Mesodermal cell (in vitro differentiated cells): ENCODE results near the gene ARHGEF18. TPM values are rescaled to one million over a fixed set of nuclear protein-coding genes. Genes with fewer than 3 reads are reported as not detected.
"Not testable (repeated sequence)": the region's sequence is repeated elsewhere in the genome, so short reads cannot be mapped to it uniquely, and the experiment has no call there.

Experiments used
- H3K27ac ChIP-seq: 2 replicates; pipeline ENCODE4 v1.7.0; 2013; ENCODE audit warnings: mild to moderate bottlenecking, low read depth, low read length, moderate library complexity; ENCODE audit not compliant: severe bottlenecking
- H3K36me3 ChIP-seq: 2 replicates; pipeline ENCODE4 v1.7.1; 2013; ENCODE audit warnings: mild to moderate bottlenecking, low read length, moderate library complexity; ENCODE audit not compliant: control insufficient read depth, insufficient read depth
- H3K4me1 ChIP-seq: one replicate; pipeline ENCODE4 v1.7.1; 2013; ENCODE audit warnings: mild to moderate bottlenecking, low read length; ENCODE audit not compliant: insufficient read depth, control insufficient read depth, poor library complexity, severe bottlenecking
- H3K4me3 ChIP-seq: 2 replicates; pipeline ENCODE4 v1.7.0; 2013; ENCODE audit warnings: low read length, control low read depth, mild to moderate bottlenecking; ENCODE audit not compliant: insufficient read depth, poor library complexity, severe bottlenecking; ENCODE audit errors: extremely low read depth
- H3K9me3 ChIP-seq: 2 replicates; pipeline ENCODE4 v1.7.1; 2013; ENCODE audit warnings: mild to moderate bottlenecking, low read length, moderate library complexity; ENCODE audit not compliant: control insufficient read depth
- WGBS, 2 experiments: methylation state at CpG; one replicate each; pipeline ENCODE4 v1.1.5; 2013; ENCODE audit warnings: missing lambda C conversion rate in 2 of 2; ENCODE audit not compliant: insufficient coverage in 2 of 2; 5-methylcytosine and 5-hydroxymethylcytosine counted together
- polyA plus RNA-seq, 2 experiments: library from polyadenylated mRNA; stranded (reverse); fragments of 50-300 nt; gene quantifications; one replicate each; pipeline ENCODE4 v1.2.3, GENCODE V29; 2013

Gene ARHGEF18
- 20.6 TPM for polyA plus RNA-seq (2013, experiment 1 of 2)
- polyA plus RNA-seq (2013, experiment 2 of 2) = 19.5 TPM

DNA sequence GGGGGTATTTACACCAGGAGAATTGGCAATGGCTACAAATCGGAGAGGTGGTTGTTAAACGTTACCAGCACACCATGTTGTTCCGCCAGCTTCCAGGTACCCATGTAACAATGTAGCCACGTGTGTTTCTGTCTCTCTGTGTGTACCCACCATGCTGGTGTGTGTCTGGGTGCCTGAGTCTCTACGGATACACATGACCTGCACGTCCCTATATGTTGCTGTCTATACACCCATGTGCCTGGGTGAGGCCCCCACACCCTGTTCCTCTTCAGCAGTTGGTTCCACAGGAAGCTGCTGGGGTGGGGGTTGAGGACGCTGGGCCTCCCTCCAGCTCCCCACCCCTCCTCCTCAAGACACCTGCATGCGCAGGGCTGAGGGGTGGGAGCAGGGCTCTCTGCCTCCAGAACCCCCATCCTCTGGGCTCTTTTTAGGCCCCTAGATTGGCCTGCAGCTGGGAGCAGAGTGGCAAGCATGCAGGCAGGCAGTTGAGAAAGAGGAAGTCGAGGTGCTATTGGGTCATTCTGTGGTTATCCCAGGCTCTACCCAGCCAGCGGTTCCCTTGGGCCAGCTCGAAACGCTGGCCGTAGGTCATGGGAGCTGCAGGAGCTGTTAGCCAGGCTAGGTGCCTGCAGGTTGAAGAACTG lies at the start of gene ARHGEF18:
Gene ARHGEF18 (plus strand): TSS at position 351 of the 644 bp plus-strand sequence. CDS start 13,954 bp downstream, outside the sequence.
- Histone ChIP-seq H3K4me1 (no peaks in the 10 kb centered on the region), H3K4me3 (no peak within 1 kb of the TSS), H3K9me3 (peaks cover 8% of the 10 kb centered on the region), H3K36me3 (no peaks in the 10 kb centered on the region), H3K27ac (no peak within 1 kb of the TSS)
- WGBS, 2 experiments = 84 to 90% methylated on average over 11 to 12 of the region's 13 CpGs

DNA sequence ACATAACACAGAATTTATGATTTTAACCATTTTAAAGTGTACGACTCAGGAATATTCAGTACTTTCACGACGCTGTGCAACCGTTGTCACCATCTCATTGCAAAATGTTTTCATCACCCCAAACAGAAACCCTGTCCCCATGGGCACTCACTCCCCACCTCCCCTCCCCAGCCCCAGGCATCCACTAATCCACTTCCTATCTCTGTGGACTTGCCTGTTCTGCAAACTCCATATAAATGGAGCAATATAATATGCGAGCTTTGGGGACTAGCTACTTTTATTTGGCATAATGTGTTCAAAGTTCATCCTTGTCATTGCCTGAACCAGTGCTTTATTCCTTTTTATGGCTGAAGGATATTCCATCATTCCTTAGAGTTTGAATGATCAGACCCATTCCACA lies 47.2 kb upstream of the ARHGEF18 start:
- H3K36me3 ChIP-seq = no peaks in the 10 kb centered on the region
- H3K4me3 ChIP-seq = no peak overlapping the region
- no peaks in the 10 kb centered on the region for H3K4me1 ChIP-seq
- H3K9me3 ChIP-seq = no peaks in the 10 kb centered on the region
- no peak overlapping the region for H3K27ac ChIP-seq
- WGBS, 2 experiments = 90 to 100% methylated on average over 2 of the region's 5 CpGs

DNA sequence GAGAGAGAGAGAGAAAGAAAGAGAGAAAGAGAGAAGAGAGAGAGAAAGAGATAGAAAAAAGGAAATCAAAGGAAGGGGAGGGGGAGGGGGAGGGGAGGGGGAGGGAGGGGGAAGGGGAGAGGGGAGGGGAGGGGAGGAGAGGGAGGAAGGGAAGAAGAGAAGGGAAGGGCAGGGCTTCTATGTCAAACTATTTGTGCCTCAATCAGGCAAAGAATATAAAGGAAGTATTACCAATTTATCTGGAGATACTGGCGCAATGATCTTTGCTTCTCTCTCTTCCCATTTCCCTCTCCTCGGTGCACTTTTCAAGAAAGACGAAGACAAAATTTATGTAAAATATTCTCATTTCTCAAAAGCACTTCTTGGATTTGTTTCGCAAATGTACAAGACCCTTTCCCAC lies 45.3 kb upstream of the ARHGEF18 start:
- 91% methylated on average over 3 of the region's 4 CpGs; no CpG with 5 or more reads in 1 of the 2 experiments for WGBS, 2 experiments
- H3K27ac ChIP-seq = no peak overlapping the region
- no peak overlapping the region for H3K4me3 ChIP-seq
- no peaks in the 10 kb centered on the region for H3K36me3 ChIP-seq
- no peaks in the 10 kb centered on the region for H3K9me3 ChIP-seq
- no peaks in the 10 kb centered on the region for H3K4me1 ChIP-seq

DNA sequence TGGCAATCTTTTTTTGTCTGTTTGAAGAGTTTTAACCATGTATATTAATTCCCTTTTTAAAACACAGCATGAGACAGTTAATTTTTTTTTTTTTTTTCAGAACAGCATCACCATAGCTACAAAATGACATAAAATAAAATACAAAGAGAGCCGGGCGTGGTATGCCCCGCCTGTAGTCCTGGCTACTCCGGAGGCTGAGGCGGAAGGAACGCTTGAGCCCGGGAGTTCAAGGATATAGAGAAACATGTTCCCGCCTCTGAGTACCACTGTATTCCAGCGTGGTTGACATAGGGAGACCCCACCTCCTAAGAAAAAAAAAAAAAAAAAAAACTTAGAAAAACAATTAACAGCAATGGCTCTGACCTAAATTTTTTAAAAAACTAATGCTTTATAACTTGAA lies 44.5 kb upstream of the ARHGEF18 start:
- WGBS, 2 experiments = 80 to 90% methylated on average over 2 to 3 of the region's 9 CpGs
- Histone ChIP-seq H3K9me3 (no peaks in the 10 kb centered on the region), H3K27ac (no peak overlapping the region), H3K4me3 (no peak overlapping the region), H3K36me3 (no peaks in the 10 kb centered on the region), H3K4me1 (no peaks in the 10 kb centered on the region)

DNA sequence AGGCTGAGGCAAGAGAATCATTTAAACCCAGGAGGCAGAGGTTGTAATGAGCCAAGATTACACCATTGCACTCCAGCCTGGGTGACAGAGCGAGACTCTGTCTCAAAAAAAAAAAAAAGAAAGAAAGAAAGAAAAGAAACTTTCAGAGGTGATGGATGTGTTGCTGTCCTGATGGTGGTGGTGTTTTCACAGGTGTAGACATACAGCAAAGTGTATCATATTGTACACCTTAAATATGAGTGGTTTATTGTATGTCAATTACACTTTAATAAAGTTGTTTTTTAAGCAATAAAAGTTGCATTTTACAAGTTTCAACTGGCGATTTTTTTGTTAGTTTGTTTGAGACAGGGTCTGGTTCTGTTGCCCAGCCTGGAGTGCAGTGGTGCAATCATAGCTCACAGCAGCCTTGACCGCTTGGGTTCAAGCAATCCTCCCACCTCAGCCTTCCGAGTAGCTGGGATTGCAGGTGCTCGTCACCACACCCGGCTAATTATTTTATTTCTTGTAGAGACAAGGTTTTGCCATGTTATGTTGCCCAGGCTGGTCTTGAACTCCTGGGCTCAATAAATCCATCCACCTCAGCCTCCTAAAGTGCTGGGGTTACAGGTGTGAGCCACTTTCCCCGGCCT lies 41.0 kb upstream of the ARHGEF18 start:
- 89 to 92% methylated on average over 3 to 4 of the region's 7 CpGs for WGBS, 2 experiments
- Histone ChIP-seq H3K4me3 (no peak overlapping the region), H3K36me3 (no peaks in the 10 kb centered on the region), H3K27ac (no peak overlapping the region), H3K9me3 (no peaks in the 10 kb centered on the region), H3K4me1 (no peaks in the 10 kb centered on the region)

DNA sequence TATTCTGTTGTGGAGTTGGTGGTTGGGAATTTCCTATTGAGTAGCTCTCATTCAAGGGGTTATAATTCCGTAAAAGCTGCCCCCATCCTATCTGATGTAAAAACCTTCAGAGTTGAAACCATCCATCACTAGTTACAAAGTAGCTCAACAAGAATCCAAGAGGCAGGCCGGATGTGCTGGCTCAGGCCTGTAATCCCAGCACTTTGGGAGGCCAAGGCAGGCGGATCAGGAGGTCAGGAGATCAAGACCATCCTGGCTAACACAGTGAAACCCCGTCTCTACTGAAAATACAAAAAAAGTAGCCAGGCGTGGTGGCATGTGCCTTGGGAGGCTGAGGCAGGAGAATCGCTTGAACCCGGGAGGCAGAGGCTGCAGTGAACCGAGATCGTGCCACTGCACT lies 40.4 kb upstream of the ARHGEF18 start:
- H3K36me3 ChIP-seq, H3K9me3 ChIP-seq, H3K27ac ChIP-seq, H3K4me3 ChIP-seq, H3K4me1 ChIP-seq: not testable (repeated sequence)
- 93 to 94% methylated on average over 7 to 8 of the region's 9 CpGs for WGBS, 2 experiments

GRCh38 chr19:7311911-7312310 lies 36.8 kb upstream of the ARHGEF18 start:
- H3K4me1 ChIP-seq = no peaks in the 10 kb centered on the region
- no peaks in the 10 kb centered on the region for H3K9me3 ChIP-seq
- WGBS, 2 experiments = 92 to 95% methylated on average over 10 to 11 of the region's 12 CpGs
- no peaks in the 10 kb centered on the region for H3K36me3 ChIP-seq
- H3K4me3 ChIP-seq = no peak overlapping the region
- no peak overlapping the region for H3K27ac ChIP-seq

DNA sequence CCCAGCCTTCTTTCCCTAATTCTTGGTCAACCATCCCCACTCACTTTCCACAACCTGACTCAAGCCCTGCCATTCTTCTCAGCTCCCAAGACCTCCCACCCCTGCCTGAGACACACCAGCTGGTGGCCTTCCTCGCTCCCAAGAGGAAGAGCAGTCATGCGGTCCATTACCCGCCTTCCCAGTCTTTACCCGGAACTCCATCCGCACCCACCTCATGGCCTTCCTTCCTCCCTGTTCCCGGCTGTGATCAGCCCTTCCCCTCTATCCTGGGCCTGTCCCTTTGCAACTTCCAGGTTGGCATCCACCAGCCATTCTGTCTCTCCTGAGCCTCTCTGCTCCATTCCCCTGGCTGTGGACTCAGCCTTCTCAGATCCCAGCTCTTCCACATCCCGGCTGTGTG lies 35.9 kb upstream of the ARHGEF18 start:
- WGBS, 2 experiments = 94 to 95% methylated on average over 6 of the region's 7 CpGs
- no peak overlapping the region for H3K4me3 ChIP-seq

GRCh38 chr19:7318176-7318575 lies 30.6 kb upstream of the ARHGEF18 start:
- H3K4me3 ChIP-seq = no peak overlapping the region
- H3K27ac ChIP-seq = no peak overlapping the region
- H3K4me1 ChIP-seq = no peaks in the 10 kb centered on the region
- no peaks in the 10 kb centered on the region for H3K9me3 ChIP-seq
- WGBS, 2 experiments = no CpG with 5 or more reads among the region's 2 CpGs
- no peaks in the 10 kb centered on the region for H3K36me3 ChIP-seq

More for the DNA sequence above, 35.9 kb upstream of the ARHGEF18 start:
- H3K36me3 ChIP-seq = no peaks in the 10 kb centered on the region
- H3K27ac ChIP-seq = no peak overlapping the region
- H3K4me1 ChIP-seq = no peaks in the 10 kb centered on the region
- no peaks in the 10 kb centered on the region for H3K9me3 ChIP-seq

- H3K27ac ChIP-seq = no peak overlapping the region
- 57 to 88% methylated on average over 5 to 7 of the region's 10 CpGs for WGBS, 2 experiments
- no peaks in the 10 kb centered on the region for H3K9me3 ChIP-seq
- no peak overlapping the region for H3K4me3 ChIP-seq
- no peaks in the 10 kb centered on the region for H3K4me1 ChIP-seq
- H3K36me3 ChIP-seq = no peaks in the 10 kb centered on the region
Observed at GRCh38 chr19:7326105-7326877, 22.4 kb upstream of the ARHGEF18 start.
